Endothelial cell of umbilical vein (primary cell): ENCODE results near the gene ITSN1. TPM values are rescaled to one million over a fixed set of nuclear protein-coding genes. Genes with fewer than 3 reads are reported as not detected.

ENCODE experiments used
- BruUV-seq: library from RNA; stranded (reverse); fragments of 400-500 nt; replicated peaks from 2 replicates; lab custom pipeline; 2021; lab: Mats Ljungman, UMichigan
- CTCF ChIA-PET: fragments of 300-600, 350-600 bp; sonication (Branson Sonifier 250); formaldehyde crosslinking; loops from one replicate; lab custom pipeline; 2021; ENCODE audit warnings: antibody characterized with exemption, inconsistent platforms; lab: Charles Lee
- POLR2A ChIA-PET: fragments of 300-600, 350-600 bp; sonication (Branson Sonifier 250); formaldehyde crosslinking; loops from one replicate; lab custom pipeline; 2021; ENCODE audit warnings: antibody characterized with exemption, inconsistent platforms; lab: Charles Lee
- DNase-seq: peaks from one replicate; pipeline ENCODE4 v3.0.0-alpha.2; 2011; ENCODE audit warnings: low read depth, low spot score
- FAIRE-seq: peaks from 2 replicates; lab custom pipeline; 2011; peaks lifted over from hg19 to GRCh38; lab: Jason Lieb, UNC
- H2AFZ ChIP-seq: 2 replicates; pipeline ENCODE4 v1.6.0; 2012; ENCODE audit warnings: low read depth, low read length, control low read depth, inconsistent platforms
- H3K27ac ChIP-seq: 2 replicates; pipeline ENCODE4 v1.5.1; 2011; ENCODE audit warnings: low read depth, mild to moderate bottlenecking, control low read depth, low read length, moderate library complexity; ENCODE audit not compliant: insufficient read depth
- H3K27me3 ChIP-seq, 2 experiments: 2 replicates each; pipeline versions ENCODE4 v1.6.0 to v1.6.1; 2011; ENCODE audit warnings: low read length in 2 of 2, mixed read lengths in 1 of 2; ENCODE audit not compliant: control insufficient read depth in 2 of 2, insufficient read depth in 2 of 2
- H3K36me3 ChIP-seq, 2 experiments: 2 replicates in 1 of 2; 3 replicates in 1 of 2; pipeline ENCODE4 v1.5.1; 2011; ENCODE audit warnings: low read length in 2 of 2, mild to moderate bottlenecking in 1 of 2, moderate library complexity in 1 of 2; ENCODE audit not compliant: control insufficient read depth in 2 of 2, insufficient read depth in 2 of 2; ENCODE audit errors: extremely low read depth in 1 of 2
- H3K4me1 ChIP-seq: 3 replicates; pipeline ENCODE4 v1.5.1; 2011; ENCODE audit warnings: mild to moderate bottlenecking, low read length; ENCODE audit not compliant: control insufficient read depth, insufficient read depth; ENCODE audit errors: extremely low read depth
- H3K4me2 ChIP-seq: 2 replicates; pipeline ENCODE4 v1.6.1; 2011; ENCODE audit warnings: low read length, control low read depth, mixed read lengths; ENCODE audit not compliant: insufficient read depth
- H3K4me3 ChIP-seq, 3 experiments: fragments of 200-600 bp in 1 of 3; sonication (generic), shearing (Covaris generic) in 1 of 3; replicated peaks in 1 of 3; 2 replicates each; pipeline ENCODE4 v1.5.1; 2011 to 2016; ENCODE audit warnings: control low read depth in 3 of 3, low read length in 3 of 3, mild to moderate bottlenecking in 2 of 3, inconsistent platforms in 1 of 3, low read depth in 1 of 3, moderate library complexity in 1 of 3; ENCODE audit not compliant: insufficient read depth in 1 of 3
- H3K79me2 ChIP-seq: 2 replicates; pipeline ENCODE4 v1.6.0; 2012; ENCODE audit warnings: low read length, inconsistent platforms; ENCODE audit not compliant: control insufficient read depth, insufficient read depth
- H3K9ac ChIP-seq: replicated peaks from 2 replicates; pipeline ENCODE3; 2011; ENCODE audit warnings: low read length, control low read depth; ENCODE audit not compliant: insufficient read depth; ENCODE audit errors: extremely low read depth
- H3K9me1 ChIP-seq: replicated peaks from 3 replicates; pipeline ENCODE4 v1.6.0; 2011; ENCODE audit warnings: mild to moderate bottlenecking, low read length; ENCODE audit not compliant: control insufficient read depth, insufficient read depth; ENCODE audit errors: extremely low read depth
- H3K9me3 ChIP-seq: replicated peaks from 2 replicates; pipeline ENCODE4 v1.5.1; 2012; ENCODE audit warnings: low read length, inconsistent platforms; ENCODE audit not compliant: control insufficient read depth, insufficient read depth
- H4K20me1 ChIP-seq: replicated peaks from 2 replicates; pipeline ENCODE3; 2011; ENCODE audit warnings: mild to moderate bottlenecking, low read length; ENCODE audit not compliant: control insufficient read depth, insufficient read depth; ENCODE audit errors: extremely low read depth
- CTCF ChIP-seq, 2 donors: IDR thresholded peaks; 1 replicate in 1 of 2; 2 replicates in 1 of 2; pipeline ENCODE4 v1.5.1; 2011; ENCODE audit warnings: low read length in 2 of 2, mild to moderate bottlenecking in 2 of 2, moderate library complexity in 2 of 2, control low read depth in 1 of 2, inconsistent platforms in 1 of 2, low read depth in 1 of 2; ENCODE audit not compliant: insufficient read depth in 1 of 2; ENCODE audit errors: extremely low read depth in 1 of 2
- EZH2 ChIP-seq: IDR thresholded peaks from 2 replicates; pipeline ENCODE4 v1.6.1; 2012; ENCODE audit warnings: borderline replicate concordance, low read depth, mild to moderate bottlenecking, moderate library complexity, low read length, inconsistent platforms; ENCODE audit not compliant: severe bottlenecking
- FOS ChIP-seq: IDR thresholded peaks from 2 replicates; pipeline ENCODE4 v1.6.1; 2011; ENCODE audit warnings: mild to moderate bottlenecking, low read length, moderate library complexity, borderline replicate concordance; ENCODE audit not compliant: insufficient read depth
- GATA2 ChIP-seq: IDR thresholded peaks from 2 replicates; pipeline ENCODE4 v1.7.0; 2011; ENCODE audit warnings: low read depth, mild to moderate bottlenecking, moderate library complexity, mixed read lengths, low read length; ENCODE audit not compliant: insufficient read length, insufficient read depth
- JUN ChIP-seq: IDR thresholded peaks from 2 replicates; pipeline ENCODE4 v1.6.1; 2011; ENCODE audit warnings: borderline replicate concordance, low read depth; ENCODE audit not compliant: insufficient read length, insufficient read depth
- MYC ChIP-seq: IDR thresholded peaks from one replicate; pipeline ENCODE4 v1.6.1; 2011; ENCODE audit warnings: mild to moderate bottlenecking, low read depth, low read length
- POLR2A ChIP-seq: IDR thresholded peaks from 2 replicates; pipeline ENCODE4 v1.6.1; 2012; ENCODE audit warnings: low read depth, mild to moderate bottlenecking, control low read depth, low read length
- POLR2AphosphoS5 ChIP-seq: IDR thresholded peaks from 2 replicates; pipeline ENCODE4 v1.6.1; 2012; ENCODE audit warnings: low read depth, mild to moderate bottlenecking, control low read depth, low read length, moderate library complexity; ENCODE audit not compliant: insufficient read depth
- dilution Hi-C: fragments of 300-500 bp; cut with MboI; formaldehyde crosslinking; loops from one replicate; pipeline ENCODE4 v1.15.0; 2019; ENCODE audit warnings: low sequenced_read_pairs; ENCODE audit not compliant: extremely low pct_ligation_motif_present
- intact Hi-C: fragments of 100-400 bp; cut with micrococcal nuclease; formaldehyde crosslinking; loops from one replicate; pipeline ENCODE4 v1.10.0; 2022
- polyA plus RNA-seq, 4 experiments: library from polyadenylated mRNA; depleted of rRNA in 3 of 4; stranded (reverse) in 3 of 4; unstranded in 1 of 4; fragments of >200 nt; gene quantifications; 2 replicates each; pipeline versions ENCODE4 v1.2.1 to v1.2.3, GENCODE V29; 2011 to 2012; ENCODE audit warnings: missing spikeins in 1 of 4
- total RNA-seq: library from RNA; stranded (reverse); gene quantifications from 2 replicates; pipeline ENCODE4 v1.2.3, GENCODE V29; 2021
- TF ChIP-seq, protein P1 (sequence below): IDR thresholded peaks from 2 replicates; pipeline ENCODE4 v1.6.1; 2011; ENCODE audit not compliant: insufficient read depth, insufficient read length

Gene ITSN1
- total and polyA plus RNA-seq, 2 donors (not counting 3 experiments of a cell fraction or from before 2014, with no cell fraction given), result 72.2 to 86.8 TPM

DNA sequence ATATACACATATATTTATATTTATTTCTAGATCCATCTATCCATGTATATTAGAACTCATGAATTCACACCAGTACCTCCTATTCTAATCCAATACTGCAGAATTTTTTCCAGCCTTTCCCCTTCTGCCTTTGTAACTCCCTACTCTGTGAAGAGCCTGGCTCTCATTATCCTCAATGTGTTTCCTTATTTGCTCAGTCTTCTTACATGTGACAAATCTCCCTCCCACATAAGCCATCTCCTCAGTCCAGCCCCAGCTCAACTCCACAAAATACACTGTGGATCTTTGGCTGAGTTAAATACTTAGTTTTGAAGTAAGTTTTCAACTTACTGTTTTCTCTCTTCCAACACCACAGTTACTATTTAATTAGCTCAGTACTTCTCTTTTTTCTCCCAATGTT, 227.6 kb downstream of the ITSN1 start:
- ChIA-PET CTCF (interaction anchor here (0.7 to 1.0 kb wide), 4 partner anchors 12 to 264 kb away, joined by 3 read pairs; no protein-coding TSS in a partner anchor), POLR2A (no interaction called here)
- FAIRE-seq, result no peak
- Histone ChIP-seq H3K4me2 (no peak overlapping the region), H3K9ac (no peak overlapping the region), H3K4me1 (no peaks in the 10 kb centered on the region), H3K9me1 (no peaks in the 10 kb centered on the region), H3K4me3 (no peak overlapping the region), H3K36me3 (no peaks in the 10 kb centered on the region), H3K79me2 (no peaks in the 10 kb centered on the region), H4K20me1 (no peaks in the 10 kb centered on the region), H3K9me3 (no peaks in the 10 kb centered on the region), H3K27me3 (peaks cover 0 to 2% of the 10 kb centered on the region in 2 experiments), H2AFZ (no peak overlapping the region), H3K27ac (no peak overlapping the region)
- intact Hi-C loops, result no loop called here
- DNase-seq, result no peak
- no TSS peak for BruUV-seq
- dilution Hi-C loops, result no loop called here
- TF ChIP-seq FOS (no peak), EZH2 (no peak), POLR2AphosphoS5 (no peak), JUN (no peak), MYC (no peak), CTCF (IDR thresholded peaks at IDR 0.05; ENCODE audit: extremely low read depth in 1 of 2, insufficient read depth in 1 of 2, low read depth in 1 of 2, low read length in 2 of 2) (no peak), GATA2 (no peak), POLR2A (no peak)
- TF ChIP-seq, protein P1, sequence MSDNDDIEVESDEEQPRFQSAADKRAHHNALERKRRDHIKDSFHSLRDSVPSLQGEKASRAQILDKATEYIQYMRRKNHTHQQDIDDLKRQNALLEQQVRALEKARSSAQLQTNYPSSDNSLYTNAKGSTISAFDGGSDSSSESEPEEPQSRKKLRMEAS, result no peak
